AG04449 (cell line): ENCODE results near the gene CEP128.

Experiments used
- CTCF ChIA-PET: fragments of 350-600 bp; formaldehyde crosslinking; extraction: SDS; loops from one replicate; lab custom pipeline; 2021; ENCODE audit warnings: antibody characterized with exemption; lab: Yijun Ruan, JAX
- POLR2A ChIA-PET: fragments of 400-600, 350-600 bp; formaldehyde crosslinking; extraction: SDS; loops from one replicate; lab custom pipeline; 2020; ENCODE audit warnings: antibody characterized with exemption, inconsistent platforms; lab: Yijun Ruan, JAX
- DNase-seq: peaks from one replicate; pipeline ENCODE4 v3.0.0-alpha.2; 2010; ENCODE audit warnings: low read depth, low spot score
- H3K4me3 ChIP-seq: 2 replicates; pipeline ENCODE4 v1.5.1; 2011; ENCODE audit warnings: low read depth, mild to moderate bottlenecking, control low read depth, low read length
- CTCF ChIP-seq: IDR thresholded peaks from one replicate; pipeline ENCODE4 v1.5.1; 2011; ENCODE audit warnings: mild to moderate bottlenecking, moderate library complexity, low read length, control low read depth, inconsistent platforms; ENCODE audit not compliant: insufficient read depth; ENCODE audit errors: missing control alignments

Gene CEP128

GRCh38 chr14:80621701-80622100 is 319.8 kb downstream of the CEP128 start:
- CTCF ChIA-PET = no interaction called here
- TF ChIP-seq CTCF = no peak
- H3K4me3 ChIP-seq = no peak overlapping the region
- DNase-seq = no peak
- POLR2A ChIA-PET = no interaction called here

- no peak for TF ChIP-seq CTCF
- H3K4me3 ChIP-seq = no peak overlapping the region
- DNase-seq = no peak
- CTCF ChIA-PET = no interaction called here
- POLR2A ChIA-PET = no interaction called here
Measured at GRCh38 chr14:80620434-80620833, 321.1 kb downstream of the CEP128 start.

DNA sequence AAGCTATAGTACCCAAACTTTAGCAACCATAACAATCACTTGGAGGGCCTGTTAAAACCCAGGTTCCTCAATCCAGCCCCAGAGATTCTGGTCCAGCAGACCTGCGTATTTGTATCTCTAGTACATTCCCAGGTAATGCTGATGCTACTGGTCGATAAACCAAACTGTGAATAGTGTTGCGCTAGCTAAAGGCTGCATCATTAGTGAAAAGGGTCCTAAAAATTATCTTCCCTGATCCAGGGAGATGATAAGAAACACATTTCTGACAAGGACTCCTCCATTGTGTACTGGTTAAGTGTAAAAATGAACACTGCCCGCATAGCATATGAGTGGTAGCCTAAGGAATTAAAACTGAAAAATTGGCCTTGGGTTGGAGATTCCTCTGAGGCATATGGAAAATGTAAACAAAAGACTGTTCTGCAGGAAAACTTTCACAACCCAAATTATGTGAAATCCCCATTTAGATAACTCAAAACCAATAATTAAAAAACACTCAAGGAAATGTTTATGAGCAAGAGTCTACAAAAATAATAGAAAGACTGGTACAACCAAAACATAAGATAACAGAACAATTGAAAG is 322.7 kb downstream of the CEP128 start:
- POLR2A ChIA-PET = no interaction called here
- CTCF ChIA-PET = interaction anchor here (0.9 to 1.7 kb wide), 3 partner anchors 10 to 563 kb away, joined by 3 to 7 read pairs (median 3); no protein-coding TSS in a partner anchor

GRCh38 chr14:80615831-80616230 is 325.7 kb downstream of the CEP128 start:
- no peak for DNase-seq
- POLR2A ChIA-PET = no interaction called here
- TF ChIP-seq CTCF = no peak
- CTCF ChIA-PET = no interaction called here
- H3K4me3 ChIP-seq = no peak overlapping the region

More for the DNA sequence above, 322.7 kb downstream of the CEP128 start:
- no peak for DNase-seq
- H3K4me3 ChIP-seq = no peak overlapping the region
- TF ChIP-seq CTCF = no peak

GRCh38 chr14:80609055-80609454 is 332.5 kb downstream of the CEP128 start:
- ChIA-PET CTCF (interaction anchor here (1.0 to 1.8 kb wide), 2 partner anchors 9 to 240 kb away, joined by 4 to 7 read pairs; no protein-coding TSS in a partner anchor), POLR2A (no interaction called here)
- no peak for TF ChIP-seq CTCF
- no peak overlapping the region for H3K4me3 ChIP-seq
- DNase-seq = no peak

DNA sequence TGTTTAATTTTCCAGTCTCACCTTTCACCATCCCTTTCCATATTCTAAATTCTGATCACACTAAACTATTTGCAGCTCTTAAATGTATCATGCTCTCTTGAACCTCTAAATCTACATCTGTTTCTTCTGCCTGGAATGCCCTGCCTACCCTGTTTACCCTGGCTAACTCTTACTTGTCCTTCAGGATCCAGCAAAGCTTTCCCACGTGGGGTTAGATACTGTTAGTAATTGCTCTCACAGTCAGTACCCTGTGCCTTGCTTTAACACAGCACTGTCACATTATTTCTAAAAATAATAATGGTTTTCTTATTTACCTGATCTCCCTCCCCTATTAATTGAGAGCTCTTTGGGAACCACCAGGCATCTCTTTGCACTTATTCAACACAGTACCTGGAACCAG is 333.0 kb downstream of the CEP128 start:
- ChIA-PET POLR2A (no interaction called here), CTCF (interaction anchor here (1.0 to 1.8 kb wide), 2 partner anchors 10 to 241 kb away, joined by 4 to 7 read pairs; no protein-coding TSS in a partner anchor)
- H3K4me3 ChIP-seq = no peak overlapping the region
- no peak for TF ChIP-seq CTCF
- DNase-seq = no peak
